ENCODE results near the gene PEAR1.

DNA sequence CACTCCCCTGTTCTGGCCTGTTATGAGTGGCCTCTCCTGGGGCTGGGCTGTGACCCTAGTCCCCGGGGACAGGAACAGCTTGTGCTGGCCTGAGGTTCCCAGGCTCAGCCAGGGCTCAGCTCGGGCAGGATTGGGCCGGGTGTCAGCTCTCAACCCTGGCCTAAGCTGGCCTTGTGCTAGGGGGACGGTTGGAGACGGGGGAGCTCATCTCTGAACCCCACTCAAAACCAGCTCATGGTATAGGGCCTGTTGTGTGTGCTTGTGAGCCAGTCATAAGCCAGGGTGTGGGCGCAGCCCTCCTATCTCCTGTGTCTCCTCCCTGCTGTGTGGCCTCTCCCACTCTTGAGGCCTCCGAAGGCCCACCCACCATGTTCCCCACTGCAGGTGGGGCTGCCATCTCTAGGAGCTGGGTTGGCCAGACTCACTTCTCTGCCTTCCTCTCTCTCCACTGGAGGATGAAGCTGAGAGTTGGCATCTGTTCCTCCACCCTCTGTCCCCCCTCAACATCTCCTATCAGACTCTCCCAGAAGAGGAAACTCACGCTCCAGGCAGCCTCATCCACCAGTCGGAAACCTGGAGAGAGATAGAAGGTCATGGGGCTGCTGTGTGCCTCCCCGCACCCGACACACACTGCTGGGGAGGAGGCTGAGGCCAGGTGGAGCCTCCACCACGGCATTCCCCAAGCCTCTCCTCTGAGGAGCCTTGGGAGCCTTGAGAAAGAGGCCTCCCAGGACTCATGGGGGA is 1.4 kb downstream of the PEAR1 start:
- TF ChIP-seq, protein P1, sequence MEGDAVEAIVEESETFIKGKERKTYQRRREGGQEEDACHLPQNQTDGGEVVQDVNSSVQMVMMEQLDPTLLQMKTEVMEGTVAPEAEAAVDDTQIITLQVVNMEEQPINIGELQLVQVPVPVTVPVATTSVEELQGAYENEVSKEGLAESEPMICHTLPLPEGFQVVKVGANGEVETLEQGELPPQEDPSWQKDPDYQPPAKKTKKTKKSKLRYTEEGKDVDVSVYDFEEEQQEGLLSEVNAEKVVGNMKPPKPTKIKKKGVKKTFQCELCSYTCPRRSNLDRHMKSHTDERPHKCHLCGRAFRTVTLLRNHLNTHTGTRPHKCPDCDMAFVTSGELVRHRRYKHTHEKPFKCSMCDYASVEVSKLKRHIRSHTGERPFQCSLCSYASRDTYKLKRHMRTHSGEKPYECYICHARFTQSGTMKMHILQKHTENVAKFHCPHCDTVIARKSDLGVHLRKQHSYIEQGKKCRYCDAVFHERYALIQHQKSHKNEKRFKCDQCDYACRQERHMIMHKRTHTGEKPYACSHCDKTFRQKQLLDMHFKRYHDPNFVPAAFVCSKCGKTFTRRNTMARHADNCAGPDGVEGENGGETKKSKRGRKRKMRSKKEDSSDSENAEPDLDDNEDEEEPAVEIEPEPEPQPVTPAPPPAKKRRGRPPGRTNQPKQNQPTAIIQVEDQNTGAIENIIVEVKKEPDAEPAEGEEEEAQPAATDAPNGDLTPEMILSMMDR (IDR thresholded peaks at IDR 0.05) = no peak
- no peak for TF ChIP-seq POLR2A (IDR thresholded peaks at IDR 0.05)

All from Peyer's patch (tissue), 4 donors.